GM18517 (cell line): ENCODE data around the gene KIR3DL1.
"Not testable (repeated sequence)": the region's sequence is repeated elsewhere in the genome, so short reads cannot be mapped to it uniquely, and the experiment has no call there.

Experiments
- ATAC-seq: cut with Tn5 transposase; IDR thresholded peaks from one replicate; pipeline ENCODE4 v1.9.1; 2021; ENCODE audit warnings: mild to moderate bottlenecking, moderate library complexity; ENCODE audit not compliant: unreplicated experiment

Gene KIR3DL1

DNA sequence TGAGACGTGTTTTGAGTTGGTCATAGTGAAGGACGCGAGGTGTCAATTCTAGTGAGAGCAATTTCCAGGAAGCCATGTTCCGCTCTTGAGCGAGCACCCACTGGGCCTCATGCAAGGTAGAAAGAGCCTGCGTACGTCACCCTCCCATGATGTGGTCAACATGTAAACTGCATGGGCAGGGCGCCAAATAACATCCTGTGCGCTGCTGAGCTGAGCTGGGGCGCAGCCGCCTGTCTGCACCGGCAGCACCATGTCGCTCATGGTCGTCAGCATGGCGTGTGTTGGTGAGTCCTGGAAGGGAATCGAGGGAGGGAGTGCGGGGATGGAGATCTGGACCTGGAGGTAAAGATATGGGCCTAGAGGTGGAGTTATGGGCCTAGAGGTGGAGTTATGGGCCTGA, at the start of gene KIR3DL1:
TSS of gene KIR3DL1 (plus strand) at position 218 of the 400 bp plus-strand sequence.
- ATAC-seq, result not testable (repeated sequence)

DNA sequence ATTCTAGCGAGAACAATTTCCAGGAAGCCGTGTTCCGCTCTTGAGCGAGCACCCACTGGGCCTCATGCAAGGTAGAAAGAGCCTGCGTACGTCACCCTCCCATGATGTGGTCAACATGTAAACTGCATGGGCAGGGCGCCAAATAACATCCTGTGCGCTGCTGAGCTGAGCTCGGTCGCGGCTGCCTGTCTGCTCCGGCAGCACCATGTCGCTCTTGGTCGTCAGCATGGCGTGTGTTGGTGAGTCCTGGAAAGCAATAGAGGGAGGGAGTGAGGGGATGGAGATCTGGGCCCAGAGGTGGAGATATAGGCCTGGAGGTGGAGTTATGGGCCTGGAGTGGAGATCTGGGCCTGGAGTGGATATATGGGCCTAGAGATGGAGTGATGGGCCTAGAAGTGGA, 46.6 kb upstream of the KIR3DL1 start, which contains the start of gene KIR2DL1:
TSS of gene KIR2DL1 (plus strand) at position 148 of the 400 bp plus-strand sequence. CDS start at position 206, 58 bp downstream.
- ATAC-seq, result not testable (repeated sequence)

GRCh38 chr19:54770511-54770910, 45.8 kb upstream of the KIR3DL1 start:
- ATAC-seq, result not testable (repeated sequence)

- not testable (repeated sequence) for ATAC-seq
Measured at GRCh38 chr19:54771018-54771960, 45.0 kb upstream of the KIR3DL1 start.

DNA sequence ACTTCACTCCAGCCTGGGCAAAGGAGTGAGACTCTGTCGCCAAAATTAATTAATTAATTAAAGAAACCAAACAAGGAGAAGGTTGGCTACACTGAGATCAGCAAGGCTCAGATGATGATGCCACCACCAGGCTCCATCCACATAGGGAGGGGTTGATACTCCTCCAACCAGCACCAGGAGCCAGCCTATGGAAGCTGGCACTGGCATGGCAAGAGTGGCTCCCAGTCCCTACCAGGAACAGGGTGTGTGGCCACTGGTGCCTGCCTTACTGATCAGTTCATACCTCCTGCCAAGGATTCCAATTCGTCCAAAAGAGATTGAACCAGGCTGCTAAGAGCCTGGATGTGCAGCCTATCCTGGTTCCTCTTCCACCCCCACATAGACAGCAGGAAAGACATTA, 43.6 kb upstream of the KIR3DL1 start:
- not testable (repeated sequence) for ATAC-seq

DNA sequence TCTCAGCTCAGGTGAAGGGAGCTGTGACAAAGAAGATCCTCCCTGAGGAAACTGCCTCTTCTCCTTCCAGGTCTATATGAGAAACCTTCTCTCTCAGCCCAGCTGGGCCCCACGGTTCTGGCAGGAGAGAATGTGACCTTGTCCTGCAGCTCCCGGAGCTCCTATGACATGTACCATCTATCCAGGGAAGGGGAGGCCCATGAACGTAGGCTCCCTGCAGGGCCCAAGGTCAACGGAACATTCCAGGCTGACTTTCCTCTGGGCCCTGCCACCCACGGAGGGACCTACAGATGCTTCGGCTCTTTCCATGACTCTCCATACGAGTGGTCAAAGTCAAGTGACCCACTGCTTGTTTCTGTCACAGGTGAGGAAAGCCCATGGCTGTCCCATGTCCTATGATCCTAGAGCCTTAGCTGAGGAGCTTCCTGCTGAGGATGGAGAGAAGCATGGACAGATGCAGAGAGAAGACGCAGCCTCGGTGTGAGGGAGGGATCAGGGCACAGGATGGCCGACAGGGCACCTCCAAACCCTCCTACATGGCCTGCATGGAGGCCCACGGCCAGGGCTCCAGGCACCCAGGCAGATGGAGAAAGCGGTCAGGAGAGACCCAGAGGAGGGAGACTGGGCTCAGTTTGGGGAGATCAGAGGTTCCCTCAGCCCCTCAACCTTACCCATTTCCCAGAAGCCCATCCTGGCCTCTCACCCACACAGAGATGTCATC, 41.0 kb upstream of the KIR3DL1 start:
- not testable (repeated sequence) for ATAC-seq

DNA sequence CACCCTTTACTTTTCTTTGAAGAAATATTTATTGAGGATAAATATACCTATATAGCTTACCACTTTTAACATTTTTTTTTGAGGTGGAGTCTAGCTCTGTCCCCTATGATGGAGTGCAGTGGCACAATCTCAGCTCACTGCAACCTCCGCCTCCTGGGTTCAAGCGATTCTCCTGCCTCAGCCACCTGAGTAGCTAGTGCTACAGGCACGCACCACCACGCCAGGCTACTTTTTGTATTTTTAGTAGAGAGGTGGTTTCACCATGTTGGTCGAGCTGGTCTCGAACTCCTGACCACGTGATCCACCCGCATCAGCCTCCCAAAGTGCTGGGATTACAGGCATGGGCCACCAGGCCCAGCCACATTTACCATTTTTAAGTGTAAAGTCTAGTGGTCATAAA, 40.4 kb upstream of the KIR3DL1 start:
- not testable (repeated sequence) for ATAC-seq

- not testable (repeated sequence) for ATAC-seq
Measured at GRCh38 chr19:54777851-54778250, 38.4 kb upstream of the KIR3DL1 start.

DNA sequence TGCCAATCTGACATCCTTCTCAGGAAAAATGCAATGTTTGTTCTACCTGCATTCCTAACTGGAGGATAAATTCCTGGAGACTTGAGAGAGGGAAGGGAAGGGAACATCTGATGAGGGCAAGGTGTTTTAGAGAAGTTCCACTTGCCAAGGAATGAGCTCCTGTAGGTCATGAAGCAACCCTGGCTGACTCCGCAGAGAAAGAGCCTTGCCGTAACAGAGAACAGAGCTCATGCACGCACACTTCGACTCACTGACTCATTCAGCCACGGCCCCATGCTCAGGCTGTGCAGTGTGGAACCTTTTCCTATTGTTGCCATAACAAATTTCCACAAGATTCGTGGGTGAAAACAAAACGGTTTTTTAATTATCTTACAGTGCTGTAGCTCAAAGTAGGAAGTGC, 37.4 kb upstream of the KIR3DL1 start:
- ATAC-seq, result not testable (repeated sequence)

DNA sequence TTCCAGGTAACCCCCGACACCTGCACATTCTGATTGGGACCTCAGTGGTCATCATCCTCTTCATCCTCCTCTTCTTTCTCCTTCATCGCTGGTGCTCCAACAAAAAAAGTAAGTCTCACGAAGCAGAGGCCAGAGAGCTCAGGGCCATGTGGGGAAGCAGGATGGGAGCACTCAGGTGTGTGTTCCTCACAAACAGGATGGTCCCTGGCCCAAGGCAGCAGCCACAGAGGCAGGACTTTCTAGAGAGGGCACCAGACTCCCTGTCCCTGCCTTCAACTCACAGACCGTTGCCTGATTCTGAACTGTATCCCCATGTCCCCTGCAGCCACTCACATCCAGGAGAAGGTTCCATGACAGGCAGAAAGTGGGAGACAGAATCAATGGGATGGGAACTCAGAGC, 33.4 kb upstream of the KIR3DL1 start:
- not testable (repeated sequence) for ATAC-seq

GRCh38 chr19:54786091-54786723, 30.1 kb upstream of the KIR3DL1 start:
- ATAC-seq, result not testable (repeated sequence)

GRCh38 chr19:54788154-54788553, 28.1 kb upstream of the KIR3DL1 start:
- ATAC-seq, result not testable (repeated sequence)

DNA sequence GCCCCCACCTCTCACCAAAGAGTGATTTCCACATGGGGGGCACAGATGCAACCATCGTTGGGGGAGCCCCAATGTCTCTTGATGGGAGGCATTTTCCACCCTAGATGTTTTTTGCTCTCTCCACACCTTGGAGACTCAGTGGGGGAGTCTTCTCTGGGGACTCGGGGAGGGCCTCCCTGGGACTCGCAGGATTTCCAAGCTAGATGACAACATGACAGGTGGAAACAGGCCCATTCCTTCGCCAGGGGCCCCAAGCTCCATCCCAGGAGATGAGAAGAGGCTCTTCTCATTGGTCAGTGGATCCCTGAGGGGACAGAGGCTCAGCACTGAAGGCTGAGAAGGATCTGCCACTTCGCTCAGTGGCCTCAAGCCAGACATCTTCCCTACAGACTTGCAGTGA, 25.6 kb upstream of the KIR3DL1 start:
- ATAC-seq, result no peak

DNA sequence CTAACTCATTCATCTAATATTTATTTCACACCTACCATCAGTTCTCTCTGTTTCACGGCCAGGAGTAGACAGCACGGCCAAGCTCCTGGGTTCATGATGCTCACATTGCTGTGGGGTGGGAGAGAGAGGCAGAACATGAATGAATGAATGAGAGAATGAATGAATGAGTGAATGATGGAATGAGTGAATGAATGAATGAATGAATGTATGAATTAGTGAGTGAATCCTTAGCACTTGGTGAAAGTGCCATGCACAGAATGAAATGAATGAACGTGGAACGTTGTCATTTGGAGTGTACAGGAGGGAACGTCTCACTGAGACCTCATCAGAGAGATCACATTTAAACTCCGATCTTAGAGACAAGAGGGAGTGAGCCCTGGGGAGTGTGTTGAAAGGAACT, 24.8 kb upstream of the KIR3DL1 start:
- ATAC-seq, result no peak

- ATAC-seq, result no peak
Measured at GRCh38 chr19:54792814-54793213, 23.5 kb upstream of the KIR3DL1 start.

DNA sequence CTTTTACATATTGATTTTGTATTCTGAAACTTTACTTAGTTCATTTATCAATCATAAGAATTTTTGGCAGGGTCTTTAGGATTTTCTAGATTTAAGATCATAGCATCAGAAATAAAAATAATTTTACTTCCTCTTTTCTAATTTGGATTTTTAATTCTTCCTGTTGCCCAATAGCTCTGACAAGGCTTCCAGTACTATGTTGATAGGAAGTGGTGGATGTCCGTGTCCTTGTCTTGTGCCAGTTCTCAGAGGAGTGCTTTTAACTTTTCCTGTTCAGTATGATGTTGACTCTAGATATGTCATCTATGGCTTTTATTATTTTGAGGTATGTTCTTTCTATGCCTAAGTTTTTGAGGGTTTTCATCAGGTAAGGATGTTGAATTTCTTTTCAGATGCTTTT, 20.5 kb upstream of the KIR3DL1 start:
- ATAC-seq, result no peak

- ATAC-seq, result no peak
Measured at GRCh38 chr19:54803410-54803809, 12.9 kb upstream of the KIR3DL1 start, which contains the start of gene KIR2DL4. TSS of gene KIR2DL4 (plus strand) at chr19:54803610. CDS start at chr19:54803652, 42 bp downstream.

DNA sequence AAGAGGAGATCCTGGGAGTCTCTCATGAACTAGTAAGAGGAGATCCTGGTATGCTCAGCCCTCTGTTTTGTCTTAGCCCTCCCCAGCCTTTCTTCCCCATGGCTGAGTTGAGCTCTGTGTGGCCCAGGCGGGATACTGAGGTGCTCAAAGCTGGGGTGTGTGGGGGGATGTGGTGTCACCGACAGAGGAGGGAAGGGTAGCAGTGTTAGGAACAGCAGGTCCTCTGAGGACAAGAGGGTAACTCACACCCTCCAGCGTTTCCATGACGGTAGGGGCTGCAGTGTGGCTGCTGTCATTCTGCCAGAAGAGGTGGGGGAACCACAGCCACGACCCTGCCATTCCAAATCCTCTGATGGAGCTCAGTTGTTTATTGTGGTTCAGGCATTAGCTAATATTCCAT, 12.2 kb upstream of the KIR3DL1 start:
- no peak for ATAC-seq

DNA sequence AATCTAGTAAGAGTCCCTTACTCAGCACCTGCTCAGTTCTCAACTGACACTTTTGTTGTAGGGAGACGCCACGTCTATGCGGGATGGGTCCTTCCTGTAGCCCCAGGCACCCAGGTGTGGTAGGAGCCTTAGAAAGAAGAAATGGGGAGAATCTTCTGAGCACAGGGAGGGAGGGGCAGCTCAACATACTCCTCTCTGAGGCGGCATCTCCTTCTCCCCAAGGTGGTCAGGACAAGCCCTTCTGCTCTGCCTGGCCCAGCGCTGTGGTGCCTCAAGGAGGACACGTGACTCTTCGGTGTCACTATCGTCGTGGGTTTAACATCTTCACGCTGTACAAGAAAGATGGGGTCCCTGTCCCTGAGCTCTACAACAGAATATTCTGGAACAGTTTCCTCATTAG, 11.7 kb upstream of the KIR3DL1 start:
- ATAC-seq, result no peak

- ATAC-seq, result no peak
Measured at GRCh38 chr19:54805665-54806515, 10.4 kb upstream of the KIR3DL1 start.
